GM21390 (cell line): ENCODE data around the gene SPTA1.
"Not testable (repeated sequence)": the region's sequence is repeated elsewhere in the genome, so short reads cannot be mapped to it uniquely, and the experiment has no call there.

Experiments
- ATAC-seq: cut with Tn5 transposase; IDR thresholded peaks from one replicate; pipeline ENCODE4 v1.9.1; 2021; ENCODE audit not compliant: unreplicated experiment

Gene SPTA1

GRCh38 chr1:158686111-158687009 is at the start of gene SPTA1:
SPTA1 (minus strand) TSS chr1:158686715; CDS start chr1:158686517, 198 bp downstream.
- ATAC-seq = no peak

GRCh38 chr1:158735848-158736247 is 49.3 kb upstream of the SPTA1 start:
- ATAC-seq = no peak

- ATAC-seq = no peak
These were observed 46.0 kb upstream of the SPTA1 start for GRCh38 chr1:158732524-158732923.

GRCh38 chr1:158731707-158732106 is 45.2 kb upstream of the SPTA1 start:
- ATAC-seq = no peak

- no peak for ATAC-seq
These were observed 43.9 kb upstream of the SPTA1 start for GRCh38 chr1:158730453-158730852.

GRCh38 chr1:158728510-158729225 is 42.2 kb upstream of the SPTA1 start:
- ATAC-seq = no peak

GRCh38 chr1:158724442-158724841 is 37.9 kb upstream of the SPTA1 start:
- ATAC-seq = no peak

- no peak for ATAC-seq
These were observed 34.1 kb upstream of the SPTA1 start, which contains the start of gene OR6K3 for GRCh38 chr1:158720620-158721019. OR6K3 (minus strand) TSS chr1:158720720; CDS start chr1:158718115, 2,605 bp downstream.

GRCh38 chr1:158719664-158720063 is 33.1 kb upstream of the SPTA1 start:
- ATAC-seq = no peak

- ATAC-seq = no peak
These were observed 30.8 kb upstream of the SPTA1 start for GRCh38 chr1:158717344-158717743.

GRCh38 chr1:158716335-158716734 is 29.8 kb upstream of the SPTA1 start:
- no peak for ATAC-seq

GRCh38 chr1:158714754-158715153 is 28.2 kb upstream of the SPTA1 start:
- ATAC-seq = no peak

GRCh38 chr1:158711098-158711497 is 24.6 kb upstream of the SPTA1 start:
- no peak for ATAC-seq

- no peak for ATAC-seq
These were observed 19.6 kb upstream of the SPTA1 start for GRCh38 chr1:158706096-158706495.

GRCh38 chr1:158700552-158700951 is 14.0 kb upstream of the SPTA1 start, which contains the start of gene OR6K2:
OR6K2 (minus strand) TSS chr1:158700652; CDS start chr1:158700652, 0 bp downstream.
- ATAC-seq = no peak

- ATAC-seq = no peak
These were observed 8.1 kb upstream of the SPTA1 start for GRCh38 chr1:158694596-158694995.

- ATAC-seq = no peak
These were observed 5.8 kb upstream of the SPTA1 start for GRCh38 chr1:158692356-158692755.

GRCh38 chr1:158691907-158692306 is 5.4 kb upstream of the SPTA1 start:
- no peak for ATAC-seq

- ATAC-seq = not testable (repeated sequence)
These were observed 4.6 kb upstream of the SPTA1 start for GRCh38 chr1:158691149-158691548.

- no peak for ATAC-seq
These were observed 3.4 kb upstream of the SPTA1 start for GRCh38 chr1:158689875-158690274.

- ATAC-seq = no peak
These were observed 2.6 kb upstream of the SPTA1 start for GRCh38 chr1:158689110-158689509.

- ATAC-seq = not testable (repeated sequence)
These were observed 1.8 kb upstream of the SPTA1 start for GRCh38 chr1:158688343-158688742.
